T-helper 1 cell treated with Interleukin-12 subunit alpha and Interleukin-12 subunit beta and Interleukin-4 antibody, amounts not matched to agents 30 μg/mL and 1 μg/mL, for 36 hours (primary cell): ENCODE measurements around the gene COASY.

ENCODE experiments used
- H3K27ac Mint-ChIP-seq: one replicate; pipeline ENCODE4 v1.8.0; 2021; ENCODE audit warnings: mild to moderate bottlenecking, mixed read lengths
- H3K27me3 Mint-ChIP-seq: one replicate; pipeline ENCODE4 v1.8.0; 2021; ENCODE audit warnings: low read depth, mixed read lengths
- H3K36me3 Mint-ChIP-seq: one replicate; pipeline ENCODE4 v1.8.0; 2021; ENCODE audit warnings: low read depth, mixed read lengths
- H3K4me1 Mint-ChIP-seq: one replicate; pipeline ENCODE4 v1.8.0; 2021; ENCODE audit warnings: low read depth, mixed read lengths
- H3K4me3 Mint-ChIP-seq: one replicate; pipeline ENCODE4 v1.8.0; 2021; ENCODE audit warnings: mild to moderate bottlenecking, moderate library complexity, mixed read lengths
- H3K9me3 Mint-ChIP-seq: one replicate; pipeline ENCODE4 v1.8.0; 2021; ENCODE audit warnings: mixed read lengths

Gene COASY

GRCh38 chr17:42568341-42569111 lies 6.6 kb downstream of the COASY start:
- no peaks in the 10 kb centered on the region for H3K27me3 Mint-ChIP-seq
- H3K4me3 Mint-ChIP-seq = no peak overlapping the region
- H3K4me1 Mint-ChIP-seq = peaks cover 29% of the 10 kb centered on the region
- peak overlapping the region; percentile 45 for H3K27ac Mint-ChIP-seq
- peaks cover 43% of the 10 kb centered on the region for H3K36me3 Mint-ChIP-seq
- H3K9me3 Mint-ChIP-seq = no peaks in the 10 kb centered on the region

- Mint-ChIP-seq H3K36me3 (peaks cover 57% of the 10 kb centered on the region), H3K27me3 (no peaks in the 10 kb centered on the region), H3K4me3 (no peak overlapping the region), H3K4me1 (peaks cover 28% of the 10 kb centered on the region), H3K27ac (no peak overlapping the region), H3K9me3 (no peaks in the 10 kb centered on the region)
These were observed 9.7 kb downstream of the COASY start for GRCh38 chr17:42571435-42572225.

- Mint-ChIP-seq H3K4me3 (no peak overlapping the region), H3K27ac (no peak overlapping the region), H3K4me1 (peaks cover 35% of the 10 kb centered on the region), H3K27me3 (no peaks in the 10 kb centered on the region), H3K36me3 (peaks cover 59% of the 10 kb centered on the region), H3K9me3 (no peaks in the 10 kb centered on the region)
These were observed 11.1 kb downstream of the COASY start for GRCh38 chr17:42573095-42573494.

DNA sequence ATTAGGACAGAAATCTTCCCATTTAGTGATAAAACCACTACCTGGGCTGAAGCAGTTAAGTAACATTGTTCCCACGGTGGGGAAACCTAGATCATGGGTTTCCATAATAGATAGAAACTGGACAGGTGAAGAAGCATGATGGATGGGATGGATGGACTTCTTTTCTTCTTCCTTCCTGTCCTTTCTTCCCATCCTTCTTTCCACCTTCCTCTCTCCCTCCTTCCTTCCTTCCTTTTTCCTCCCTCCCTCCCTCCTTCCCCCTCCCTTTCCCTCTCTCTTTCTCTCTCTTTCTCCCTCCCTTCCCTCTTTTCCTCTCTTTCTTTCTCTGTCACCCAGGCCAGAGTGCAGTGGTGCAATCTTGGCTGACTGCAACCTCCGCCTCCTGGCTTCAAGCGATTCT lies 12.5 kb downstream of the COASY start:
- Mint-ChIP-seq H3K36me3 (peaks cover 49% of the 10 kb centered on the region), H3K9me3 (no peaks in the 10 kb centered on the region), H3K4me3 (no peak overlapping the region), H3K27me3 (no peaks in the 10 kb centered on the region), H3K27ac (peak overlapping the region; percentile 10), H3K4me1 (peaks cover 37% of the 10 kb centered on the region)

GRCh38 chr17:42577140-42577531 lies 15.2 kb downstream of the COASY start:
- Mint-ChIP-seq H3K27ac (peak overlapping the region; percentile 78), H3K36me3 (peaks cover 36% of the 10 kb centered on the region), H3K9me3 (no peaks in the 10 kb centered on the region), H3K27me3 (no peaks in the 10 kb centered on the region), H3K4me1 (peaks cover 38% of the 10 kb centered on the region), H3K4me3 (peak overlapping the region; percentile 99)

DNA sequence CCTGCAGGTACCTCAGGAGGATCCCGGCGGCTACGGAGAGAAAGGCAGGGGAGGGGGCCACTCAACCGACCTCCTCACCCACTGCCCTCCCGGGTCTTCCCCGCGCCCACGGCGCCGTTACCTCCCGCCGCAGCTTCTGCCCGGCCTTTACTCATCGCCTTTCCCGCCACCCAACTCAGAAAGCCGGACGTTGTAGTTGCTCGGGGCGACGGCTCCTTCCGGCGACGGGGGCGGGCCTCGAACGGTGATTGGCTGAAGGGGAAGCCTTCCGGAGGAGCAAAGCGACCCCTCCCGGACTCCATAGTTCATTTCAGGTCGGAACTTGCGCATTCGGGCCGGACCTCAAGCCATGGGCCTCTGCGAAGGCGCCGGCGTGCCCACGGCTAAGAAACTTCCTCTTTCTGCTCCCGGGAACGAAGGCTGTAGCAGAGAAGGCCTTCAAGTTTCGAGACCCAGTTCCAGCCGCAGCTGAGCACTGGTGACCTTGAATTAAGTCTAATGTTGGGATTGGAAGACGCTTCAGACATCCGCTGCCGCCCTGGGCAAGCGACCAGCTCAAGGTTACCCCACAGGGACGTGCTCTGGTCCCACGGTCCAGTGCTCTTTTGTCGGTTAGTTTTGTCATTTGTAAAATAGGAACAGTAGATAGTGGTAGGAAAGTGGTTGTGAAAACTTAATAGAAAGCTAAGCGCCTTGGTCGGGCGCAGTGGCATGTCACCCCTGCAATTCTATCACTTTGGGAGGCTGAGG lies 15.8 kb downstream of the COASY start, which contains the start of gene PSMC3IP:
Gene PSMC3IP (minus strand): TSS at position 198 of the 750 bp plus-strand sequence. CDS start 43 bp downstream, at position 155.
- no peaks in the 10 kb centered on the region for H3K9me3 Mint-ChIP-seq
- H3K4me1 Mint-ChIP-seq = peaks cover 37% of the 10 kb centered on the region
- H3K27me3 Mint-ChIP-seq = no peaks in the 10 kb centered on the region
- peaks cover 36% of the 10 kb centered on the region for H3K36me3 Mint-ChIP-seq
- peak within 1 kb of the TSS; percentile 99 for H3K4me3 Mint-ChIP-seq
- H3K27ac Mint-ChIP-seq = peak within 1 kb of the TSS; percentile 96

- Mint-ChIP-seq H3K9me3 (no peaks in the 10 kb centered on the region), H3K36me3 (peaks cover 37% of the 10 kb centered on the region), H3K4me3 (peak overlapping the region; percentile 99), H3K27ac (peak overlapping the region; percentile 96), H3K27me3 (no peaks in the 10 kb centered on the region), H3K4me1 (peaks cover 33% of the 10 kb centered on the region)
These were observed 16.4 kb downstream of the COASY start for GRCh38 chr17:42578282-42578869.

DNA sequence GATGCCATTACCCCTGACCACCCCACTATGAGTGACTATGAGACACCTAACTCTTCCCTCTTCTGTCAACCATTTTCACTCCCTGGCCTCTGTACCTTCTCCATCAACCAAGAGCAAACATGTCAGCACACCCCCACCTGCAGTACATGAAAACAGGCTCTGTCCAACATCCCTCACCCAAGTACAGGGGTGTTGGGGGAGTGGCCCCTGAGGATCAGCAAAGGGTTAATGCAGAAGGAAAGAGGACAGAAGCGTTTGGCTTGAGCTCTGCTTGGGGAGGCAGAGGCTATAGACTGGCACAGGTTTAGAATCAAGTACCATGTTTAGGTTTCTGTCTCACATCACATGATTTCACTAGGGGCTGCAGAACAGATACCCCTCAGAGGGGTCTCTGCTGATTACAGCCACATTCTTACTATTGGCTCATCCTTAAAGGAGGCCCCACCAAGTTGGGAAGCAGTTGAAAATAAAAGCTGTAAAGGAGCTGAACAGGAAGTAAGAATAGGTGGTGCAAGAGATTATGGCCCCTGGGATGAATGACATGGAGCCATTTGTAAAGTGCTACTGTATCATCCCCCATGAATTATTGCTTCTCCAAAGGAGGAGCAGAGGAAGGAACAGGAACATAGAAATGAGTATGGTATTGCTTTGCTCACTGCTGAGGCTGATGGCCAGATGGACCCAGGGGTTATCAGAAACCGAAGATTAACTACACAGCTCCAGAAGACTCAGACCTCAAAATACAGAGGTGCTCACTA lies 18.0 kb downstream of the COASY start:
- no peak overlapping the region for H3K27ac Mint-ChIP-seq
- H3K4me3 Mint-ChIP-seq = no peak overlapping the region
- peaks cover 30% of the 10 kb centered on the region for H3K4me1 Mint-ChIP-seq
- H3K9me3 Mint-ChIP-seq = no peaks in the 10 kb centered on the region
- no peaks in the 10 kb centered on the region for H3K27me3 Mint-ChIP-seq
- H3K36me3 Mint-ChIP-seq = peaks cover 38% of the 10 kb centered on the region

GRCh38 chr17:42581744-42582270 lies 19.9 kb downstream of the COASY start:
- Mint-ChIP-seq H3K9me3 (no peaks in the 10 kb centered on the region), H3K27me3 (no peaks in the 10 kb centered on the region), H3K4me1 (peaks cover 19% of the 10 kb centered on the region), H3K4me3 (no peak overlapping the region), H3K27ac (no peak overlapping the region), H3K36me3 (peaks cover 37% of the 10 kb centered on the region)

- Mint-ChIP-seq H3K4me3 (no peak overlapping the region), H3K4me1 (peaks cover 2% of the 10 kb centered on the region), H3K9me3 (no peaks in the 10 kb centered on the region), H3K27ac (no peak overlapping the region), H3K27me3 (no peaks in the 10 kb centered on the region), H3K36me3 (peaks cover 41% of the 10 kb centered on the region)
These were observed 22.9 kb downstream of the COASY start for GRCh38 chr17:42584880-42585279.

DNA sequence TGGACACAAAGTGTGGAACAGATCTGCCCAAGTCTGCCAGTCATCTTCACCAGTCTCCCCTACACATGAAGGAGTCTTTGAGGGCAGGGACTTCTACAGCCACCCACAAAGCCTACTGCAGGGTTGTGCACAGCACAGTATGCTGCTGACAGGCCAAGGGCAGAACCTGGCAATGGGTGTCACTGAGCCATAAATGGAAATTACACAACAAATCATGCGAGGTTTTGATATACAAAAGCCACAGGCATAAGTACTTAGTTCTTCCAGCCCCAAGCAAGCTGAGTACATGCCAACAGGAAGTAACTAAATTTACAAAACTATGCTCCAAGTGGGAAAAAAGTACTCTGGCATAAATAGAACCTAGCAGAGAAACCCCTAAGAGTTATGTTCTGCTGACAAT lies 23.4 kb downstream of the COASY start:
- Mint-ChIP-seq H3K36me3 (peaks cover 41% of the 10 kb centered on the region), H3K4me3 (no peak overlapping the region), H3K9me3 (no peaks in the 10 kb centered on the region), H3K27me3 (no peaks in the 10 kb centered on the region), H3K27ac (no peak overlapping the region), H3K4me1 (peaks cover 2% of the 10 kb centered on the region)

GRCh38 chr17:42586514-42587230 lies 24.7 kb downstream of the COASY start:
- no peak overlapping the region for H3K4me3 Mint-ChIP-seq
- no peak overlapping the region for H3K27ac Mint-ChIP-seq
- no peaks in the 10 kb centered on the region for H3K9me3 Mint-ChIP-seq
- no peaks in the 10 kb centered on the region for H3K27me3 Mint-ChIP-seq
- peaks cover 4% of the 10 kb centered on the region for H3K4me1 Mint-ChIP-seq
- peaks cover 53% of the 10 kb centered on the region for H3K36me3 Mint-ChIP-seq

DNA sequence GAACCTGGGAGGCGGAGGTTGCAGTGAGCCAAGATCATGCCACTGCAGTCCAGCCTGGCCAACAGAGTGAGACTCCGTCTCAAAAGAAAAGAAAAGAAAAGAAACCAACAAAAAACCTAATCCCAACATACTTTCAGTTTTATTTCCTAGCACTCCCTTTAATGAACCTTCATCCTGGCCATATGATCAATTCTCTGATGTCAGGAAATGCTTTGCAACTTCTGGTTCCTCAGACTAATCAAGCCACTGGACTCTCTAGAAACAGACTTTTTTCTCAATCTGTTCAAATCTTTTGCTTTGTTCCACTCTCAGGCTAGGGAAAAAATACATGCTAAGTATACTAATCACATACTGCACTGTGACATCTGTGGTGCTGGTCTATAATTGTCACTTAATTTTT lies 28.9 kb downstream of the COASY start:
- H3K9me3 Mint-ChIP-seq = no peaks in the 10 kb centered on the region
- H3K4me1 Mint-ChIP-seq = peaks cover 4% of the 10 kb centered on the region
- H3K27me3 Mint-ChIP-seq = no peaks in the 10 kb centered on the region
- H3K36me3 Mint-ChIP-seq = peaks cover 27% of the 10 kb centered on the region
- H3K27ac Mint-ChIP-seq = peak overlapping the region; percentile 24
- H3K4me3 Mint-ChIP-seq = no peak overlapping the region
